Measurements from ENCODE around the gene CRLF3.

DNA sequence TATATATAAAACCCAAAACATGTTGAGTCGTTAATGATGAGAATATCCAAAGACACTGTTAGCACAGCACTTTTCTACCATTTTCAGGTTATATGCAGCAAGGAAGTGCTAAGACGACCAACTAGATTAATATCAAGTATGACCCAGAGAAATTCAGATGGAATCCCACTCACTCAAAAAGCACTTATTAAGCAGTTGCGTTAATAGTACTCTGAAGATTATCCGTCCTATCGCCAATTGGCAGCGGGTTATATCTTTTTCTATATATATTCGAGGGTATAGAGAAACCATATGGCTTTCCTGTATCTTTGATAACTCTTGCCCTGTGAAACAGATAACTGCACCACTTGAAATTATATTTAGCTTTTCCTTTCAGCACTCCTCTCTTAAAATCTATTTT lies 1.1 kb downstream of the CRLF3 start:
- no peak for TF ChIP-seq POLR2A (IDR thresholded peaks at IDR 0.05; ENCODE audit: low read length)
- TF ChIP-seq GATA1 (IDR thresholded peaks at IDR 0.05; ENCODE audit: low read depth, low read length), result no peak

All from erythroblast (primary cell).